HepG2 (cell line): ENCODE measurements around the gene METAP2. TPM values are rescaled to one million over a fixed set of nuclear protein-coding genes. Genes with fewer than 3 reads are reported as not detected.

Source experiments
- ATAC-seq: fragments of 200-7000 bp; cut with Tn5 transposase; 3 replicates; pipeline ENCODE4 v1.9.1; 2020; ENCODE audit warnings: mild to moderate bottlenecking, moderate library complexity
- BruUV-seq: library from RNA; stranded (reverse); fragments of 400-500 nt; replicated peaks from 2 replicates; lab custom pipeline; 2021; lab: Mats Ljungman, UMichigan
- CTCF ChIA-PET: fragments of 300-600 bp; formaldehyde crosslinking; extraction: SDS; loops from one replicate; lab custom pipeline; 2021; ENCODE audit warnings: low total read pairs, inconsistent platforms, low intra/inter-chr PET ratio; lab: Yijun Ruan, JAX
- POLR2A ChIA-PET: fragments of 350-600 bp; sonication (Branson Sonifier 250); formaldehyde crosslinking; loops from one replicate; lab custom pipeline; 2020; ENCODE audit warnings: antibody characterized with exemption, inconsistent platforms; lab: Yijun Ruan, JAX
- DNase-seq: peaks from one replicate; pipeline ENCODE4 v3.0.0-alpha.2; 2015; ENCODE audit warnings: low spot score
- FAIRE-seq: peaks from 3 replicates; lab custom pipeline; 2011; peaks lifted over from hg19 to GRCh38; lab: Jason Lieb, UNC
- H2AFZ ChIP-seq: one replicate; pipeline ENCODE4 v1.6.1; 2011; ENCODE audit warnings: low read length, inconsistent platforms
- H3K27ac ChIP-seq: fragments of 300-600 bp; 3 replicates; pipeline ENCODE4 v1.8.0; 2011; ENCODE audit warnings: mixed run types, mild to moderate bottlenecking, mixed read lengths, low read length, inconsistent platforms; ENCODE audit not compliant: insufficient read depth; ENCODE audit errors: extremely low read length
- H3K27me3 ChIP-seq, 2 experiments: fragments of 200-600 bp in 1 of 2; 2 replicates in 1 of 2; 3 replicates in 1 of 2; pipeline versions ENCODE4 v1.6.0 to v1.8.0; 2011; ENCODE audit warnings: low read length in 2 of 2, mild to moderate bottlenecking in 2 of 2, moderate library complexity in 2 of 2, inconsistent platforms in 1 of 2; ENCODE audit not compliant: insufficient read depth in 2 of 2, control insufficient read depth in 1 of 2
- H3K36me3 ChIP-seq, 2 experiments: fragments of 200-600 bp in 1 of 2; replicated peaks in 1 of 2; 2 replicates in 1 of 2; 3 replicates in 1 of 2; pipeline versions ENCODE4 v1.5.1 to v1.8.0; 2011; ENCODE audit warnings: low read length in 2 of 2, inconsistent platforms in 1 of 2; ENCODE audit not compliant: insufficient read depth in 2 of 2, control insufficient read depth in 1 of 2
- H3K4me1 ChIP-seq: 2 replicates; pipeline ENCODE4 v1.5.1; 2012; ENCODE audit warnings: low read length, inconsistent platforms; ENCODE audit not compliant: insufficient read depth
- H3K4me2 ChIP-seq: 2 replicates; pipeline ENCODE4 v1.6.0; 2011; ENCODE audit warnings: low read depth, low read length, inconsistent platforms
- H3K4me3 ChIP-seq, 3 experiments: fragments of 200-600 bp in 1 of 3; sonication (generic), shearing (Covaris generic) in 1 of 3; replicated peaks in 1 of 3; 2 replicates each; pipeline ENCODE4 v1.5.1; 2011 to 2016; ENCODE audit warnings: low read length in 3 of 3, inconsistent platforms in 2 of 3, low read depth in 2 of 3, mild to moderate bottlenecking in 2 of 3, control low read depth in 1 of 3, mixed read lengths in 1 of 3; ENCODE audit not compliant: insufficient read depth in 1 of 3
- H3K79me2 ChIP-seq: one replicate; pipeline ENCODE4 v1.6.1; 2011; ENCODE audit warnings: low read length, inconsistent platforms; ENCODE audit not compliant: insufficient read depth
- H3K9ac ChIP-seq: 2 replicates; pipeline ENCODE4 v1.6.0; 2011; ENCODE audit warnings: mild to moderate bottlenecking, low read depth, low read length, inconsistent platforms; ENCODE audit not compliant: insufficient read depth
- H3K9me3 ChIP-seq: 2 replicates; pipeline ENCODE4 v1.5.1; 2012; ENCODE audit warnings: mild to moderate bottlenecking, low read length
- H4K20me1 ChIP-seq: 2 replicates; pipeline ENCODE4 v1.6.0; 2011; ENCODE audit warnings: inconsistent platforms, mild to moderate bottlenecking, low read length, moderate library complexity; ENCODE audit not compliant: insufficient read depth
- KLF16 ChIP-seq, 2 experiments: sonication (generic) in 1 of 2; formaldehyde crosslinking in 1 of 2; IDR thresholded peaks; 2 replicates each; pipeline versions ENCODE4 v1.6.1 to v1.8.0; 2016 to 2023; ENCODE audit warnings: missing genetic modification reagents in 2 of 2, missing compliant biosample characterization in 1 of 2
- SMYD3 ChIP-seq: sonication (generic); formaldehyde crosslinking; IDR thresholded peaks from 2 replicates; pipeline ENCODE4 v1.8.1; 2023; ENCODE audit warnings: mild to moderate bottlenecking, missing genetic modification reagents
- USF2 ChIP-seq, 2 experiments: sonication (generic) in 1 of 2; formaldehyde crosslinking in 1 of 2; IDR thresholded peaks; 2 replicates each; pipeline versions ENCODE4 v1.5.1 to v1.6.1; 2011 to 2020; ENCODE audit warnings: borderline replicate concordance in 1 of 2, low read depth in 1 of 2, low read length in 1 of 2, mild to moderate bottlenecking in 1 of 2, missing genetic modification reagents in 1 of 2, moderate library complexity in 1 of 2
- ZBTB2 ChIP-seq: sonication (generic); formaldehyde crosslinking; IDR thresholded peaks from 2 replicates; pipeline ENCODE4 v1.8.0; 2022; ENCODE audit warnings: low read depth, missing genetic modification reagents
- ZSCAN29 ChIP-seq: sonication (generic); formaldehyde crosslinking; conservative IDR thresholded peaks from 2 replicates; pipeline ENCODE4 v1.4.0; 2020; ENCODE audit warnings: mild to moderate bottlenecking, missing genetic modification reagents
- WGBS: methylation state at CpG from one replicate; pipeline ENCODE4 v1.1.6; 2017; ENCODE audit warnings: low lambda C conversion rate; 5-methylcytosine and 5-hydroxymethylcytosine counted together
- in situ Hi-C: cut with HindIII; loops from 2 replicates; pipeline ENCODE4 v1.10.0; 2017; ENCODE audit warnings: low pct_unique_long_range_greater_than_20kb; ENCODE audit not compliant: extremely low pct_ligation_motif_present
- intact Hi-C: fragments of 100-400 bp; cut with micrococcal nuclease; formaldehyde crosslinking; loops from one replicate; pipeline ENCODE4 v1.10.0; 2022; ENCODE audit not compliant: unreplicated experiment
- polyA plus RNA-seq, 8 experiments: library from polyadenylated mRNA; depleted of rRNA in 3 of 8; stranded (reverse) in 7 of 8; unstranded in 1 of 8; fragments of >200 nt; fragmentation: Illumina TruSeq in 4 of 8; extraction: Trizol in 4 of 8; gene quantifications; 2 replicates each; pipeline versions ENCODE4 v1.2.1 to v1.2.3, GENCODE V29; 2011 to 2016; ENCODE audit warnings: low read depth in 4 of 8, missing spikeins in 1 of 8, mixed read lengths in 1 of 8; ENCODE audit not compliant: insufficient read depth in 1 of 8
- total RNA-seq, 5 experiments: library from RNA; depleted of rRNA; stranded (reverse); fragments of >200 nt; fragmentation: Illumina TruSeq; extraction: Trizol; gene quantifications; 2 replicates each; pipeline ENCODE4 v1.2.3, GENCODE V29; 2016; ENCODE audit warnings: low read depth in 1 of 5

The METAP2 gene
- total and polyA plus RNA-seq, 2 of the 13 experiments (the other 11 are each of a cell fraction or from before 2014, with no cell fraction given) = 67.8 to 131 TPM

- no peak for TF ChIP-seq ZBTB2 (CRISPR knock-in tag)
- no peak for TF ChIP-seq KLF16 (CRISPR knock-in tag; IDR thresholded peaks at IDR 0.05)
These were observed 64.1 kb downstream of the METAP2 start (continued) for GRCh38 chr12:95538006-95538405.

- intact Hi-C loops = no loop called here
- DNase-seq (no peak), FAIRE-seq (no peak), ATAC-seq (no peak)
- WGBS = 43% methylated on average over 5 of the region's 5 CpGs
- in situ Hi-C loops = loop anchor here (25.0 kb wide), 1 partner anchor 426 kb away; no protein-coding TSS in a partner anchor
- Histone ChIP-seq H3K79me2 (no peaks in the 10 kb centered on the region), H3K27me3 (peaks cover 0 to 9% of the 10 kb centered on the region in 2 experiments; a peak in 2 of 5 replicates), H3K9ac (no peak overlapping the region), H4K20me1 (no peaks in the 10 kb centered on the region), H3K4me2 (no peak overlapping the region), H3K4me1 (no peaks in the 10 kb centered on the region), H3K9me3 (no peaks in the 10 kb centered on the region), H2AFZ (no peak overlapping the region), H3K27ac (no peak overlapping the region), H3K36me3 (no peaks in the 10 kb centered on the region), H3K4me3 (no peak overlapping the region)
- no TSS peak for BruUV-seq
- TF ChIP-seq USF2 (IDR thresholded peaks at IDR 0.05; ENCODE audit: low read depth, low read length) (no peak), USF2 (CRISPR knock-in tag; IDR thresholded peaks at IDR 0.05; ENCODE audit: borderline replicate concordance) (no peak), SMYD3 (CRISPR knock-in tag) (no peak), ZSCAN29 (CRISPR knock-in tag) (no peak)
- CTCF ChIA-PET = no interaction called here
- POLR2A ChIA-PET = no interaction called here
These were observed 64.7 kb downstream of the METAP2 start for GRCh38 chr12:95538656-95539055.
